Superior temporal gyrus (tissue), 1 donor: Measurements from ENCODE around the gene TMEM74B.

Experiments
- DNase-seq: peaks from one replicate; pipeline ENCODE4 v3.0.0-alpha.2; 2016; ENCODE audit errors: extremely low spot score

TMEM74B gene

GRCh38 chr20:1205802-1206201 is 21.0 kb upstream of the TMEM74B start:
- no peak for DNase-seq

- no peak for DNase-seq
These were observed 19.8 kb upstream of the TMEM74B start for GRCh38 chr20:1204576-1204975.

GRCh38 chr20:1204113-1204512 is 19.3 kb upstream of the TMEM74B start:
- DNase-seq: no peak

GRCh38 chr20:1203630-1204029 is 18.8 kb upstream of the TMEM74B start:
- DNase-seq: no peak

GRCh38 chr20:1202762-1203504 is 18.2 kb upstream of the TMEM74B start, which contains the start of gene C20orf202:
Gene C20orf202, plus strand, starts transcription at chr20:1203454. Its CDS starts 132 bp downstream, at chr20:1203586.
- DNase-seq: no peak

GRCh38 chr20:1199964-1200363 is 15.2 kb upstream of the TMEM74B start:
- no peak for DNase-seq

GRCh38 chr20:1199212-1199873 is 14.6 kb upstream of the TMEM74B start:
- DNase-seq: no peak

- DNase-seq: no peak
These were observed 14.0 kb upstream of the TMEM74B start for GRCh38 chr20:1198751-1199150.

- no peak for DNase-seq
These were observed 13.0 kb upstream of the TMEM74B start for GRCh38 chr20:1197801-1198200.

- no peak for DNase-seq
These were observed 11.9 kb upstream of the TMEM74B start for GRCh38 chr20:1196634-1197033.

- DNase-seq: no peak
These were observed 10.4 kb upstream of the TMEM74B start for GRCh38 chr20:1195226-1195625.

GRCh38 chr20:1191299-1191698 is 6.5 kb upstream of the TMEM74B start:
- DNase-seq: no peak

- no peak for DNase-seq
These were observed 6.1 kb upstream of the TMEM74B start for GRCh38 chr20:1190847-1191246.

- DNase-seq: no peak
These were observed 5.0 kb upstream of the TMEM74B start for GRCh38 chr20:1189827-1190226.

GRCh38 chr20:1188347-1188746 is 3.6 kb upstream of the TMEM74B start:
- no peak for DNase-seq

- no peak for DNase-seq
These were observed 2.9 kb upstream of the TMEM74B start for GRCh38 chr20:1187605-1188171.

- DNase-seq: no peak
These were observed 1.7 kb upstream of the TMEM74B start for GRCh38 chr20:1186367-1186991.

- no peak for DNase-seq
These were observed 1.1 kb upstream of the TMEM74B start for GRCh38 chr20:1185790-1186334.

GRCh38 chr20:1185316-1185741 is 548 bp upstream of the TMEM74B start:
- no peak for DNase-seq

- DNase-seq: no peak
These were observed 532 bp downstream of the TMEM74B start for GRCh38 chr20:1184260-1184637.

GRCh38 chr20:1183153-1183552 is 1.6 kb downstream of the TMEM74B start:
- no peak for DNase-seq

- DNase-seq: no peak
These were observed 2.7 kb downstream of the TMEM74B start for GRCh38 chr20:1182106-1182505.
